Muscle layer of colon (tissue), 2 donors: ENCODE measurements around the gene FBXO27.

Experiments used
- H3K27ac ChIP-seq: one replicate; pipeline ENCODE4 v1.7.0; 2013; ENCODE audit warnings: low read depth, mild to moderate bottlenecking, low read length, moderate library complexity
- H3K27me3 ChIP-seq, 2 donors: one replicate each; pipeline ENCODE4 v1.7.0; 2013; ENCODE audit warnings: low read length in 2 of 2, mild to moderate bottlenecking in 2 of 2; ENCODE audit not compliant: insufficient read depth in 2 of 2, control insufficient read depth in 1 of 2
- H3K36me3 ChIP-seq: one replicate; pipeline ENCODE4 v1.7.0; 2013; ENCODE audit warnings: mild to moderate bottlenecking, low read length; ENCODE audit not compliant: insufficient read depth
- H3K4me1 ChIP-seq: one replicate; pipeline ENCODE4 v1.7.0; 2013; ENCODE audit warnings: mild to moderate bottlenecking, low read length; ENCODE audit not compliant: insufficient read depth
- H3K4me3 ChIP-seq, 2 donors: one replicate each; pipeline ENCODE4 v1.7.0; 2013; ENCODE audit warnings: low read length in 2 of 2, low read depth in 1 of 2, mild to moderate bottlenecking in 1 of 2, moderate library complexity in 1 of 2
- H3K9ac ChIP-seq: one replicate; pipeline ENCODE4 v1.7.0; 2013; ENCODE audit warnings: low read length
- H3K9me3 ChIP-seq: one replicate; pipeline ENCODE4 v1.7.0; 2013; ENCODE audit warnings: mild to moderate bottlenecking, low read length
- donor health status: abdominal sarcoma.
- donor health status: Adenocarcinoma of cecum.

Gene FBXO27

DNA sequence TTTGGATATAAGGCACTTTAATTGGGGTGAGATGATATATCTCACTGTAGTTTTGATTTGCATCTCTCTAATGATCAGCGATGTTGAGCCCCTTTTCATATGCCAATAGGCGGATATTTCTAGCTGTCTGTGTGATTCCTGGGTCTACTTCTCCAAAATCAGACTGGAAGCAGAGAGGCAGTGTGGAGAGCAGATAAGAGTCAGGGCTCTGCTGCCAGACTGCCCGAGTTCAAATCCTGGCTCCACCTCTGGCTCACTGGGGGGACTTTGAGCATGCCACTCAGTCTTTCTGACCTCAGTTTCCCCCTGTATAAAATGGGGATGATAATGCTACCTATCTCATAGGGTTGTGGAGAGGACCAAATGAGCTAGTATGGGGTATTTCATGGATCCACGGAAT lies 27.8 kb upstream of the FBXO27 start:
- Histone ChIP-seq H3K27ac (no peak overlapping the region), H3K9me3 (no peaks in the 10 kb centered on the region), H3K4me3 (no peak overlapping the region), H3K36me3 (no peaks in the 10 kb centered on the region), H3K27me3 (no peaks in the 10 kb centered on the region), H3K4me1 (no peaks in the 10 kb centered on the region), H3K9ac (no peak overlapping the region)

DNA sequence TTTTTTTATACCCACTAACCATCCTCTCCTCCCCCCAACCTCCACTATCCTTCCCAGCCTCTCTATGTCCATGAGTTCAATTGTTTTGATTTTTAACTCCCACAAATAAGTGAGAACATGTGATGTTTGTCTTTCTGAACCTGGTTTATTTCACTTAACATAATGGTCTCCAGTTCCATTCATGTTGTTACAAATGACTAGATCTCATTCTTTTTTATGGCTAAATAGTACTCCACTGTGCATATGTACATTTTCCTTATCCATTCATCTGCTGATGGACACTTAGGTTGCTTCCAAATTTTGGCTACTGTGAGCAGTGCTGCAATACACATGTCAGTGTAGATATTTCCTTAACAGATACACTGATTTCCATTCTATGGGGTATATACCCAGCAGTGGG lies 27.0 kb upstream of the FBXO27 start:
- Histone ChIP-seq H3K27me3 (no peaks in the 10 kb centered on the region), H3K36me3 (no peaks in the 10 kb centered on the region), H3K4me3 (no peak overlapping the region), H3K9ac (no peak overlapping the region), H3K9me3 (no peaks in the 10 kb centered on the region), H3K27ac (no peak overlapping the region), H3K4me1 (no peaks in the 10 kb centered on the region)

DNA sequence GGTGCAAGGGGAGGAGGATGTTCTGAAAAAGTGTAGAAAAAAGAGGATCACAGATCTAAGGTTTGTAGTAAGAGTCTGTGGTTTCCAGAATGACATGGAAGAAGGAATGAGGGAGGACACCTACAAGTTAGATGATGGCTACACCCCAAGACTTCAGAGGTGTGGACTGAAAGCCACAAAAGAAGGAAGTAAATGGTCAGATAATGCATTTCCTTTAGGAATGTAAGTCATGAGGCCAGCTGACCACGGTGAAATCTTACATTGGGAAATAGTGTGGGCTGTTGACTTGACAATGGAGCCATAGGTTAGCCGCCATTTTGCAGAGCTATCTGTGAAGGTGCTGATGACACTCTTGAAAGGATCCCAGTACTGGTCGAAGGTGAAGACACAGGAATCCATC lies 25.3 kb upstream of the FBXO27 start:
- Histone ChIP-seq H3K4me1 (no peaks in the 10 kb centered on the region), H3K4me3 (no peak overlapping the region), H3K9me3 (no peaks in the 10 kb centered on the region), H3K9ac (no peak overlapping the region), H3K27me3 (no peaks in the 10 kb centered on the region), H3K27ac (no peak overlapping the region), H3K36me3 (no peaks in the 10 kb centered on the region)

DNA sequence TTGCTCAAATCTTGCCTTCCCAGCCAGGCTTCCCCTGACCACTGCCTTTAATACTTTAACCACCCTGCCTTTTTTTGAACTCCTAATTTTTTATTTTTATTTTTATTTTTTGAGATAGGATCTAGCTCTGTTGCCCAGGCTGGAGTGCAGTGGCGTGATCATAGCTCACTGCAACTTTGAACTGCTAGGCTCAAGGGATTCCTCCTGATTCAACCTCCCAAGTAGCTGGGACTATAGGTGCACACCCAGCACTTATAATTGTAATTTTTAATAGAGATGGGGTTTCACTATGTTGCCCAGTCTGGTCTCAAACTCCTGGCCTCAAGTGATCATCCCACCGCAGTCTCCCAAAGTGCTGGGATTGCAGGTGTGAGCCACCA lies 21.7 kb upstream of the FBXO27 start:
- Histone ChIP-seq H3K27ac (no peak overlapping the region), H3K27me3 (no peaks in the 10 kb centered on the region), H3K9me3 (no peaks in the 10 kb centered on the region), H3K36me3 (no peaks in the 10 kb centered on the region), H3K4me3 (no peak overlapping the region), H3K4me1 (no peaks in the 10 kb centered on the region), H3K9ac (no peak overlapping the region)

DNA sequence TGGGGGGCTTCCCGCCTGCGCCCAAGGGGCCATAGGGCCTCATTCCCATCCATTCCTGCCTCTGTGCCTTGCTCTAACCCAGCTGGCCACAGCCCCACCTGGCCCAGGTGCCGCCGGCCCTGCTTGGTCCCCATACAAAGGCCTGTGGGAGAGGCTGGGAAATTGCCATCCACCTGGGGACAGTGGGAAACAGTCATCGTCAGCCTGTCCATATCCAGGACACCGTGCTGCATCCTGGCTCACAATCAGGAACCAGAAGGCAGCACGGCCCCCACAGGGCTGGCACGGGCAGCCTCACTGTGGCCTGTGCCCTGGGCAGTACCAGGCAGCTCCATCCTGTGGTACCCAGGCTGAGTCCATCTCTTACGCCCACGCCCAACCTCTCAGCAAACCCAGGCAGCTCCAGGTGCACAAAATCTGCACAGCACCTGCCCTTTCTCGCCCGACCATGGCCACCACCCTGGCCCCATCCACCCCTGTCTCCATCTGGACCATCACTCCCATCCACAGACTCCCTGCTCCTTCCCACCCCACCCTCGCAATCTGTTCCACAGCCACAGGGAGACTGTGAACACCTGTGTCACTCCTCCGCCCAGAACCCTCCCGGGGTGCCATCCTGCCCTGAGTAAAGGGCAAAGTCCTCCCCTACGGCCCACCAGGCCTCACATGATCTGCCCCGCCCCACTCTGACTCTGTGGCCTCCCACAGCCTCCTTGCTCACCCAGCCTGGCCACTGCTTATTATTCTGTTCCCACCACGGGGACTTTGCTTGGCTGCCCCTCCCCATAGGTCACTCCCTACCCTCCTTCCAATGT lies 21.1 kb upstream of the FBXO27 start:
- H3K9ac ChIP-seq = no peak overlapping the region
- no peaks in the 10 kb centered on the region for H3K9me3 ChIP-seq
- no peak overlapping the region for H3K27ac ChIP-seq

GRCh38 chr19:39052846-39053245 lies 20.5 kb upstream of the FBXO27 start:
- no peak overlapping the region for H3K9ac ChIP-seq
- no peak overlapping the region for H3K27ac ChIP-seq
- H3K36me3 ChIP-seq = no peaks in the 10 kb centered on the region
- H3K4me3 ChIP-seq = no peak overlapping the region
- no peaks in the 10 kb centered on the region for H3K4me1 ChIP-seq
- H3K9me3 ChIP-seq = no peaks in the 10 kb centered on the region
- no peaks in the 10 kb centered on the region for H3K27me3 ChIP-seq

More for the DNA sequence above, 21.1 kb upstream of the FBXO27 start:
- Histone ChIP-seq H3K4me1 (no peaks in the 10 kb centered on the region), H3K36me3 (no peaks in the 10 kb centered on the region), H3K27me3 (no peaks in the 10 kb centered on the region), H3K4me3 (no peak overlapping the region)

- no peaks in the 10 kb centered on the region for H3K27me3 ChIP-seq
- no peaks in the 10 kb centered on the region for H3K36me3 ChIP-seq
- no peaks in the 10 kb centered on the region for H3K9me3 ChIP-seq
- no peaks in the 10 kb centered on the region for H3K4me1 ChIP-seq
- no peak overlapping the region for H3K27ac ChIP-seq
- no peak overlapping the region for H3K9ac ChIP-seq
- no peak overlapping the region for H3K4me3 ChIP-seq
Measured at GRCh38 chr19:39052243-39052746, 19.9 kb upstream of the FBXO27 start.

- Histone ChIP-seq H3K27ac (no peak overlapping the region), H3K4me3 (no peak overlapping the region), H3K4me1 (no peaks in the 10 kb centered on the region), H3K9me3 (no peaks in the 10 kb centered on the region), H3K36me3 (no peaks in the 10 kb centered on the region), H3K9ac (no peak overlapping the region), H3K27me3 (no peaks in the 10 kb centered on the region)
Measured at GRCh38 chr19:39047073-39047472, 14.7 kb upstream of the FBXO27 start.

GRCh38 chr19:39046037-39046821 lies 13.9 kb upstream of the FBXO27 start:
- no peak overlapping the region for H3K27ac ChIP-seq
- no peaks in the 10 kb centered on the region for H3K4me1 ChIP-seq
- H3K27me3 ChIP-seq = no peaks in the 10 kb centered on the region
- H3K36me3 ChIP-seq = no peaks in the 10 kb centered on the region
- no peaks in the 10 kb centered on the region for H3K9me3 ChIP-seq
- no peak overlapping the region for H3K4me3 ChIP-seq
- H3K9ac ChIP-seq = no peak overlapping the region

DNA sequence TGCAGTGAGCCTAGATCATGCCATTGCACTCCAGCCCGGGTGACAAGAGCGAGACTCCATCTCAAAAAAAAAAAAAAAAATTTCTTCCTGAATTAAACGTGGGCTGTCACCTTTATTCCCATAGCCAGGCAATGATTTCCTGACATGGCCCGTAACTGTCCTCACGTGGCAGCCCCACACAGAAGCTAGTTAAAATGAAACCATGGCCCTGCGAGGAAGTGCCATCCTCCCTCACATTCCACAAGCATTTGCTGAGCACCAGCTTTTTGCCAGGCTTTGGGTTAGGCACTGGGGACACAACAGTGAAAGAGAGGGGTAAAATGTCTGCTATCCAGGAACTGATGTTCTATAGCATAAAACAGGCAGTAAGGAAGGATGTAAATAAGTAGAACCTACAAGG lies 13.2 kb upstream of the FBXO27 start:
- Histone ChIP-seq H3K4me3 (no peak overlapping the region), H3K27me3 (no peaks in the 10 kb centered on the region), H3K9ac (no peak overlapping the region), H3K4me1 (no peaks in the 10 kb centered on the region), H3K36me3 (no peaks in the 10 kb centered on the region), H3K9me3 (no peaks in the 10 kb centered on the region), H3K27ac (no peak overlapping the region)

- Histone ChIP-seq H3K4me1 (no peaks in the 10 kb centered on the region), H3K4me3 (no peak overlapping the region), H3K27me3 (no peaks in the 10 kb centered on the region), H3K9me3 (no peaks in the 10 kb centered on the region), H3K9ac (no peak overlapping the region), H3K36me3 (no peaks in the 10 kb centered on the region), H3K27ac (no peak overlapping the region)
Measured at GRCh38 chr19:39038098-39038497, 5.7 kb upstream of the FBXO27 start.
